AG04449 (cell line): Measurements from ENCODE around the gene ESR2.

Source experiments
- CTCF ChIA-PET: fragments of 350-600 bp; formaldehyde crosslinking; extraction: SDS; loops from one replicate; lab custom pipeline; 2021; ENCODE audit warnings: antibody characterized with exemption; lab: Yijun Ruan, JAX
- POLR2A ChIA-PET: fragments of 400-600, 350-600 bp; formaldehyde crosslinking; extraction: SDS; loops from one replicate; lab custom pipeline; 2020; ENCODE audit warnings: antibody characterized with exemption, inconsistent platforms; lab: Yijun Ruan, JAX
- DNase-seq: peaks from one replicate; pipeline ENCODE4 v3.0.0-alpha.2; 2010; ENCODE audit warnings: low read depth, low spot score
- H3K4me3 ChIP-seq: 2 replicates; pipeline ENCODE4 v1.5.1; 2011; ENCODE audit warnings: low read depth, mild to moderate bottlenecking, control low read depth, low read length
- CTCF ChIP-seq: IDR thresholded peaks from one replicate; pipeline ENCODE4 v1.5.1; 2011; ENCODE audit warnings: mild to moderate bottlenecking, moderate library complexity, low read length, control low read depth, inconsistent platforms; ENCODE audit not compliant: insufficient read depth; ENCODE audit errors: missing control alignments

Gene ESR2

GRCh38 chr14:64244279-64244678 lies 49.9 kb downstream of the ESR2 start:
- TF ChIP-seq CTCF: no peak
- no peak for DNase-seq
- H3K4me3 ChIP-seq: no peak overlapping the region
- ChIA-PET CTCF (interaction anchor here (1.0 kb wide), 1 partner anchor 9 kb away, joined by 3 read pairs; no protein-coding TSS in a partner anchor), POLR2A (no interaction called here)

GRCh38 chr14:64238631-64239030 lies 55.5 kb downstream of the ESR2 start:
- TF ChIP-seq CTCF: no peak
- no peak overlapping the region for H3K4me3 ChIP-seq
- DNase-seq: no peak
- ChIA-PET POLR2A (no interaction called here), CTCF (no interaction called here)

- no peak overlapping the region for H3K4me3 ChIP-seq
- CTCF ChIA-PET: interaction anchor here (1.5 kb wide), 1 partner anchor 37 kb away, joined by 3 read pairs; no protein-coding TSS in a partner anchor
- no peak for TF ChIP-seq CTCF
- no peak for DNase-seq
- POLR2A ChIA-PET: no interaction called here
Observed at GRCh38 chr14:64238049-64238448, 56.1 kb downstream of the ESR2 start.

- DNase-seq: no peak
- POLR2A ChIA-PET: no interaction called here
Observed at GRCh38 chr14:64235652-64236640, 58.2 kb downstream of the ESR2 start.

GRCh38 chr14:64234877-64235651 lies 59.1 kb downstream of the ESR2 start:
- ChIA-PET POLR2A (no interaction called here), CTCF (interaction anchor here (1.1 to 1.2 kb wide), 2 partner anchors 9 kb away, joined by 3 to 4 read pairs; no protein-coding TSS in a partner anchor)
- no peak overlapping the region for H3K4me3 ChIP-seq
- TF ChIP-seq CTCF: no peak
- no peak for DNase-seq

More at GRCh38 chr14:64235652-64236640, 58.2 kb downstream of the ESR2 start:
- CTCF ChIA-PET: interaction anchor here (1.1 to 1.2 kb wide), 2 partner anchors 8 to 10 kb away, joined by 3 to 4 read pairs; no protein-coding TSS in a partner anchor
- no peak overlapping the region for H3K4me3 ChIP-seq
- TF ChIP-seq CTCF: no peak
